Stimulated activated CD8-positive, alpha-beta memory T cell treated with anti-CD3 and anti-CD28 coated beads, Interleukin-7, amount 100 ng/mL, for 1 hour (primary cell): ENCODE results near the gene TNFRSF1A.

ENCODE experiments used
- DNase-seq, 2 donors: peaks; one replicate each; pipeline ENCODE4 v3.0.0-alpha.2; 2020; ENCODE audit warnings: low read depth in 2 of 2

Gene TNFRSF1A

GRCh38 chr12:6336889-6337853 is 4.7 kb downstream of the TNFRSF1A start:
- DNase-seq = peak in 1 of 2 donors; percentile 48

GRCh38 chr12:6336079-6336888 is 5.6 kb downstream of the TNFRSF1A start:
- DNase-seq = no peak

GRCh38 chr12:6335451-6336078 is 6.3 kb downstream of the TNFRSF1A start:
- DNase-seq = peak; percentile 73 to 74

- DNase-seq = no peak
These were observed 6.9 kb downstream of the TNFRSF1A start for GRCh38 chr12:6334940-6335450.

GRCh38 chr12:6334359-6334758 is 7.5 kb downstream of the TNFRSF1A start:
- no peak for DNase-seq

- no peak for DNase-seq
These were observed 8.3 kb downstream of the TNFRSF1A start for GRCh38 chr12:6333566-6333965.

GRCh38 chr12:6333029-6333428 is 8.8 kb downstream of the TNFRSF1A start:
- no peak for DNase-seq

GRCh38 chr12:6332459-6332858 is 9.4 kb downstream of the TNFRSF1A start:
- no peak for DNase-seq

DNA sequence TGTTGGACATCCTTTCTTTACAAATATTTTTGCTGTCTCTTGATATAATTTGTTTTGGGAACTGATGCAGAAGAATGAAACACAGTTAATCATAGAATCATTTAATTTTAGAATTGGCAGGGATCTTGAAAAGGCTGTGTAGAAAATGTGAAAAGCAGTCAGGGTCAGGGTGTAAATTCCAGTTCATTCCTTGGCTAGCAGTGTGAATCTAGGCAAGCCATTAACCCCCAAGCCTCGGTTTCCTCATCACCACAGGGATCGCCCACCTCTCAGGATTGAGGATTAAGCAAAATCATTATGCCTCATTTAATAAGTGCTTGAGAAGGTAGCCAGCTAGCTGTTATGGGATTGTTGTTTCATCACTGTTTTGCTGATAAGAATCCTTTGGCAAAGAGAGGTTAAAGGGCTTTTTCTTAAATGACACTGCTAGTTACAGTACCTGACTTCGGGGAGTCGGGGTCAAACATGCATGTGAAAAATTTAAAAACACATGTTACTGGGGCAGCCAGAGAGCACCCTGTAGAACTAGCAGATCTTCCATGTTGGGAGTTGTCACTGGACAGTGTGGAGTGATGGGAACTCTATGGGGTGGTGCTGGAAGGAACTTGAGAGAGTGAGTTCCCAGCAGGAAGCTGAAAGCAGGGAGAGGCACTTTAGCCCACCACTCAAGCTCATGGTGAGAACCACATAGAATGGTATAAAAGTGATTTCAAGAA is 10.7 kb downstream of the TNFRSF1A start:
- no peak for DNase-seq

DNA sequence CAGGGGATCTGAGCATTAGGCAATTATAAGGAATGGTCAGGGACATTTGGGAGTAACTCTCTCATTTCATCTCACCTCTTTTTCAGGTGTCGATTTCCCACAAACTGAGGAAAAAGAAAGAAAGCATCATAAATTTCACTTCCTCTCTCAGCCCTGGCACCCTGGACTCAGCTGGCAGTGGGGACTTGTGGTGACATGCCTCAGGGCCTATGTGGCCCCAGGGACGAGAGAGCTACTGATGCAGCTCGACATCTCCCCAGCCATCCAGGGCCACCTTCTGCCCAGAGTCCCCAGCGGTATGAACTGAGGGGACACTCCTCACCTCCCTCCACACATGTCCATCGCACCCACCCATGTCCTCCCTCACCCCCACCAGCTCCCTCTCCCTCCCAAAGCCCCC is 11.7 kb downstream of the TNFRSF1A start:
- no peak for DNase-seq

DNA sequence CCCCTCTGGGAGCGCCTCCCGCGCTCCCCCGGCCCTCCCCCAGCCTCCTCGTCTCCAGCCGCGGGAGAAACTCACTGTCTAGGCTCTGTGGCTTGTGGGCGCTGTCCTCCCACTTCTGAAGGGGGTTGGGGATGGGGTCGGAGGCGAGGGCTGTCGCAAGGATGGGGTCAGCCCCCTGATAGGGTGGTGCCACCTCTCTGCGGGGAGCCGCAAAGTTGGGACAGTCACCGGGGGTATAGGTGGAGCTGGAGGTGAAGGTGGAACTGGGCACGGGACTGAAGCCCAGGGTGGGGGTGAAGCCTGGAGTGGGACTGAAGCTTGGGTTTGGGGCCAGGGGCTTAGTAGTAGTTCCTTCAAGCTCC is 12.2 kb downstream of the TNFRSF1A start:
- DNase-seq = no peak

GRCh38 chr12:6328945-6329702 is 12.8 kb downstream of the TNFRSF1A start:
- DNase-seq = no peak

GRCh38 chr12:6328045-6328779 is 13.7 kb downstream of the TNFRSF1A start:
- DNase-seq = no peak

DNA sequence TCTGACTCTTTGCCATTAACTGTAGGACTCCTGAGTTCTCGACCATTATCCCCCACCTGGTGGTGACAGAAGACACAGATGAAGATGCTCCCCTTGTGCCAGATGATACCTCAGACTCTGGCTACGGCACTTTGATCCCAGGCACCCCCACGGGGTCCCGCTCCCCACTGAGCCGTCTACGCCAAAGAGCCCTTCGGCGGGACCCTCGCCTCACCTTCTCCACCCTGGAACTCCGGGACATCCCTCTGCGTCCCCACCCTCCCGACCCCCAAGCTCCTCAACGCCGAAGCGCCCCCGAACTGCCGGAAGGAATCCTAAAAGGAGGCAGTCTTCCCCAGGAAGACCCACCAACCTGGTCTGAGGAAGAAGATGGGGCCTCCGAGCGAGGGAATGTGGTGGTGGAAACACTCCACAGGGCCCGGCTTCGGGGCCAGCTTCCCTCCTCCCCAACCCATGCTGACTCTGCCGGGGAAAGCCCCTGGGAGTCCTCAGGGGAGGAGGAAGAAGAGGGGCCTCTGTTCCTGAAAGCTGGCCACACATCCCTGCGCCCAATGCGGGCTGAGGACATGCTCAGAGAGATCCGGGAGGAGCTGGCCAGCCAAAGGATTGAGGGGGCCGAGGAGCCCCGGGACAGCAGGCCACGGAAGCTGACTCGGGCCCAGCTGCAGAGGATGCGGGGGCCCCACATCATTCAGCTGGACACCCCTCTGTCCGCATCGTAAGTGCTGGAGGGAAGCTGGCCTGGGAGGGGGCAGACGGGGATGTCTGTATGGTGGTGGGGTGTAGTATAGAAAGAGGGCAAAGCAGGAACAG is 14.4 kb downstream of the TNFRSF1A start:
- no peak for DNase-seq

DNA sequence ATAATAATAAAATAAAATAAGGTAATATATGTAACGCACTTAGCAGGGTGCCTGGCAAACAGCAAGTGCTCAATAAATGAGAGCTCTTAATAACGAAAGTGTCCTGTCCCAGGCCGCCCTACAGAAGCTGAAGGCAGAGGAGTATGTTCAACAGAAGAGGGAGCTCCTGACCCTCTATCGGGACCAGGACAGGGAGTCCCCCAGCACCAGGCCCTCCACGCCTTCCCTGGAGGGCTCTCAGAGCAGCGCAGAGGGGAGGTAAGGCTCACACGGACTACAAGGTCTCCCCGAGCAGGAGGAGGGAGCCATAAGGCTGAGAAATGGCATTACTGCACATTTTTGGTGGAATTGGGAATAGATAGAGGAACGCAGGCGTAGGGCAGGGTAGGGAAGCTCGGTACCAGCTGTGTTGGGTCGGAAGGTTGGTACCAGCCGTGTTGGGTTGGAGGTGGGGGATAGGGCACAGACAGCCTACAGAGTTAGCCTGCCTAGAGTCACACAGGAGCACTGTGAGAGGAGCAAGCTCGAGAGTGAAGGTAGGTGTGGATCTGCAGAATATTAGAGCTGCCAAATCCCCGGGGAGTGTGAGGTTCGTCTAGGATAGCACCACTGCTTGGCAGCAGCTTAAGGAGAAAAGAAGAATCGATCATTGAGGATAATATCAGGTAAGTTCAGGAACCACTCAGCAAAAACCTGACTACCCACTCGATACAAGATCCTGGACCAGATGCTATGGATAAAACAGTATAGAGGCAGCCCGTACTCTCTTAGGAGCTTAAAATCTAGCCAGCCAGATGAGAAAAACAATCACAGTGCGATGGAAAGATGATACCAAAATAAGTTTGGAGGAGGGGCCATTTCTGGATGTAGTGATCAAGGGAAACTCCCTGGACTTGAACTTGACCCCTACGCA is 15.3 kb downstream of the TNFRSF1A start:
- no peak for DNase-seq

GRCh38 chr12:6324936-6325750 is 16.7 kb downstream of the TNFRSF1A start:
- DNase-seq = no peak
